Transverse colon (tissue), 3 donors: ENCODE measurements around the gene PTPRN2.

Experiments
- CTCF ChIP-seq, 5 experiments: fragments of 200-600 bp in 3 of 5; fragments of 450-650 bp in 2 of 5; sonication (generic) in 3 of 5; IDR thresholded peaks; 1 replicate in 2 of 5; 2 replicates in 3 of 5; pipeline ENCODE4 v1.5.1; 2016 to 2017; ENCODE audit warnings: antibody characterized with exemption in 5 of 5, inconsistent platforms in 3 of 5, mild to moderate bottlenecking in 2 of 5, moderate library complexity in 1 of 5
- POLR2A ChIP-seq: fragments of 450-650 bp; IDR thresholded peaks from one replicate; pipeline ENCODE4 v1.6.1; 2016; ENCODE audit warnings: antibody characterized with exemption, mild to moderate bottlenecking, moderate library complexity

GRCh38 chr7:158602041-158602440 lies 14.4 kb upstream of the PTPRN2 start:
- TF ChIP-seq CTCF (IDR thresholded peaks at IDR 0.05) (no peak), POLR2A (no peak)
